OCI-LY3 (cell line): ENCODE data around the gene TYMP.

Experiments used
- EZH2phosphoT487 ChIP-seq: fragments of 200-600 bp; shearing (Covaris generic); IDR thresholded peaks from 2 replicates; pipeline ENCODE4 v1.6.1; 2018; ENCODE audit warnings: antibody characterized with exemption, mixed run types, low read depth
- TF ChIP-seq, protein P1 (sequence below): fragments of 200-600, 300-600 bp; sonication (generic); IDR thresholded peaks from 2 replicates; pipeline ENCODE4 v1.5.1; 2014; ENCODE audit warnings: antibody characterized with exemption, low read length, low read depth

DNA sequence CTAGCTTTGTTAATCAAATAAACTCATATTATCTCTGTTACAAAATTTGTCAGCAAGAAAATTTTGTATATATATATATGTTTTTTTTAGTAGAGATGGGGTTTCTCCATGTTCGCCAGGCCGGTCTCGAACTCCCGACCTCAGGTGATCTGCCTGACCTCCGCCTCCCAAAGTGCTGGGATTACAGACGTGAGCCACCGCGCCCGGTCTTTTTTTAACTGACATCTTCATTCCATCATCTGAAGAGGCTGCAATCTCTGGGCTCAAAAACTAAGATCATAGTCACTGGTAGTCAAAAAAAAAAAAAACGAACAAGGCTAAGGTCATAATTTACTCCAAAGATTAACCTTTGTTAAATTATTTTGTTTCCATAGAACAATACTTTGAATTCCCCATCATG, 10.6 kb upstream of the TYMP start:
- TF ChIP-seq, protein P1, sequence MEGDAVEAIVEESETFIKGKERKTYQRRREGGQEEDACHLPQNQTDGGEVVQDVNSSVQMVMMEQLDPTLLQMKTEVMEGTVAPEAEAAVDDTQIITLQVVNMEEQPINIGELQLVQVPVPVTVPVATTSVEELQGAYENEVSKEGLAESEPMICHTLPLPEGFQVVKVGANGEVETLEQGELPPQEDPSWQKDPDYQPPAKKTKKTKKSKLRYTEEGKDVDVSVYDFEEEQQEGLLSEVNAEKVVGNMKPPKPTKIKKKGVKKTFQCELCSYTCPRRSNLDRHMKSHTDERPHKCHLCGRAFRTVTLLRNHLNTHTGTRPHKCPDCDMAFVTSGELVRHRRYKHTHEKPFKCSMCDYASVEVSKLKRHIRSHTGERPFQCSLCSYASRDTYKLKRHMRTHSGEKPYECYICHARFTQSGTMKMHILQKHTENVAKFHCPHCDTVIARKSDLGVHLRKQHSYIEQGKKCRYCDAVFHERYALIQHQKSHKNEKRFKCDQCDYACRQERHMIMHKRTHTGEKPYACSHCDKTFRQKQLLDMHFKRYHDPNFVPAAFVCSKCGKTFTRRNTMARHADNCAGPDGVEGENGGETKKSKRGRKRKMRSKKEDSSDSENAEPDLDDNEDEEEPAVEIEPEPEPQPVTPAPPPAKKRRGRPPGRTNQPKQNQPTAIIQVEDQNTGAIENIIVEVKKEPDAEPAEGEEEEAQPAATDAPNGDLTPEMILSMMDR = no peak
- TF ChIP-seq EZH2phosphoT487 = no peak
